HCT116 (cell line): ENCODE results near the gene PRICKLE2.

Source experiments
- EZH2 ChIP-seq: fragments of 200-600 bp; sonication (generic); IDR thresholded peaks from 2 replicates; pipeline ENCODE4 v1.6.1; 2017; ENCODE audit warnings: antibody characterized with exemption, mixed run types
- TF ChIP-seq, protein P1 (sequence below), 3 experiments: fragments of 200-600 bp in 1 of 3; sonication (generic) in 1 of 3; IDR thresholded peaks in 2 of 3; conservative IDR thresholded peaks in 1 of 3; 2 replicates each; pipeline ENCODE4 v1.5.1; 2012 to 2017; ENCODE audit warnings: low read depth in 2 of 3, low read length in 2 of 3, antibody characterized with exemption in 1 of 3, borderline replicate concordance in 1 of 3, control low read depth in 1 of 3, mild to moderate bottlenecking in 1 of 3, mixed read lengths in 1 of 3, mixed run types in 1 of 3, moderate library complexity in 1 of 3; ENCODE audit not compliant: insufficient read depth in 1 of 3

DNA sequence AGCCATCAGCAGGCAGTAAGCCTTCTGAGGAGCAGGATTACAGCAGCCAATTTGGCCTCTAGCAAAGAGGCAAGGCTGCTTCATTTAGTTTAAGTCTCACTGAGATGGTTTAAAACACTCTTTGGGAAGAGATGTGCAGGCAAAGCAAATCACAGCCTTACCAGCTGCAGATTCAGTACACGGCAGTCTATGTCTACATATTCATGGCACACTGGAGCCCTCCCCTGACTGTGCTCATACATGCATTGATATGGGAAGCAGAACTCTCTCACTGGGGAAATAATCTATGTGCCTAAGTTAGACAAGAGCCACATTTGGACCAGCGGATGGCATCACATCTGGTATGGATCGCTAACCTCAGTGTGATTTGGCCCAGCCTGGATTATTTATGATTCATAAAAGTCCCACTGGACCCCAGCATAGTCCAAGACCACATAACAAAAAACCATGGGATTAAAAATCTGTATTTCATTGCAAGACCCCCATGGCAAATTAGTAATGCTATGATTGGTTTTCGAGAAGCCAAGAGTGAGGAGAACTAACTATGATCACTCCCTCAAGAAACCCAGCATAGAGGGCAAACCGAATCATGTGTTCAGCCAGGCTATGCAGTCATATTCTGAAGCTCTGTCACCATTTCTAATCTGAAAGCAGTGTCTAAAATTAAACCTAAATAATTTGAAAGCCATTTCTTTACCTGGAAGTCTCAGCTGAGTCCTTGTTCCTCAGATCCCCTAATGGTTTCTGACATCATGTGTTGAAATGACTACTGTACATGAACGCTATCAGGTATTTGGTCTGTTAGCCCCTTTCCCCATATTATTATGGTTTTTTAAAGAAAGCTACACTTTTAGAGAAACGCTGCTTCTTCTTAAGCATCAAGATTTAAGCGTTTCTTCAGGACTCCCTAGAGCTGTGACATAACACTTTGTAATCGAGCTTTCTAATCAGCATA, 1.2 kb downstream of the PRICKLE2 start:
- TF ChIP-seq, protein P1, sequence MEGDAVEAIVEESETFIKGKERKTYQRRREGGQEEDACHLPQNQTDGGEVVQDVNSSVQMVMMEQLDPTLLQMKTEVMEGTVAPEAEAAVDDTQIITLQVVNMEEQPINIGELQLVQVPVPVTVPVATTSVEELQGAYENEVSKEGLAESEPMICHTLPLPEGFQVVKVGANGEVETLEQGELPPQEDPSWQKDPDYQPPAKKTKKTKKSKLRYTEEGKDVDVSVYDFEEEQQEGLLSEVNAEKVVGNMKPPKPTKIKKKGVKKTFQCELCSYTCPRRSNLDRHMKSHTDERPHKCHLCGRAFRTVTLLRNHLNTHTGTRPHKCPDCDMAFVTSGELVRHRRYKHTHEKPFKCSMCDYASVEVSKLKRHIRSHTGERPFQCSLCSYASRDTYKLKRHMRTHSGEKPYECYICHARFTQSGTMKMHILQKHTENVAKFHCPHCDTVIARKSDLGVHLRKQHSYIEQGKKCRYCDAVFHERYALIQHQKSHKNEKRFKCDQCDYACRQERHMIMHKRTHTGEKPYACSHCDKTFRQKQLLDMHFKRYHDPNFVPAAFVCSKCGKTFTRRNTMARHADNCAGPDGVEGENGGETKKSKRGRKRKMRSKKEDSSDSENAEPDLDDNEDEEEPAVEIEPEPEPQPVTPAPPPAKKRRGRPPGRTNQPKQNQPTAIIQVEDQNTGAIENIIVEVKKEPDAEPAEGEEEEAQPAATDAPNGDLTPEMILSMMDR (IDR thresholded peaks at IDR 0.05 in 2 of 3, conservative IDR thresholded peaks at IDR 0.05 in 1 of 3; ENCODE audit: borderline replicate concordance in 1 of 3, insufficient read depth in 1 of 3, low read depth in 2 of 3, low read length in 2 of 3): no peak
- TF ChIP-seq EZH2: no peak
